ENCODE measurements around the gene BHMT.

- TF ChIP-seq CTCF (IDR thresholded peaks at IDR 0.05), result no peak
- no peak for TF ChIP-seq POLR2A (IDR thresholded peaks at IDR 0.05; ENCODE audit: low read depth)
- no peak for TF ChIP-seq EP300 (IDR thresholded peaks at IDR 0.05)
- peak in 1 of 2 donors; percentile 36 for TF ChIP-seq POLR2AphosphoS5 (IDR thresholded peaks at IDR 0.05)
Measured at GRCh38 chr5:79074641-79075040, 37.0 kb upstream of the BHMT start.

Data from esophagus muscularis mucosa (tissue), 4 donors.